ENCODE measurements around the gene LMBR1. TPM values are rescaled to one million over a fixed set of nuclear protein-coding genes. Genes with fewer than 3 reads are reported as not detected.

LMBR1 gene
- polyA plus RNA-seq, 3 donors = 14.8 to 24.4 (median 21.2) TPM

DNA sequence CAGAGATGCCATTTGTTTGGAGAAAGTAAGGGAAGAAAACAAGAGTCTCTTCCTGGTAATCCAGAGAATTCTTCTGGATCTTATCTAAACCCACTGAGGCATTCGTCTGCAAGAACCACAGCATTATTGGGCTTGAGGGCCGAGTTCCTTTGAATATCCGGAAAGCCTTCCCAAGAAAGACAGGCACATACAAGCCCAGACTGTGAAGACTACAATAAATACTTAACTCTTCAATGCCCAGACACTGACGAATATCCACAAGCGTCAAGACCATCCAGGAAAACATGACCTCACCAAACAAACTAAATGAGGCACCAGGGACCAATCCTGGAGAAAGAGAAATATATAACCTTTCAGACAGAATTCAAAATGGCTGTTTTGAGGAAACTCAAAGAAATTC lies 153.4 kb downstream of the LMBR1 start:
- Histone ChIP-seq H4K20me1 (ENCODE audit: insufficient read depth, low read length) (no peaks in the 10 kb centered on the region), H3K9me3 (replicated peaks in 1 of 2; ENCODE audit: control insufficient read depth in 1 of 2, insufficient read depth in 1 of 2, low read length in 2 of 2) (peaks cover 0 to 3% of the 10 kb centered on the region in 2 donors), H3K27ac (ENCODE audit: low read depth in 1 of 2, low read length in 2 of 2) (no peak overlapping the region), H3K4me3 (replicated peaks in 1 of 3; ENCODE audit: low read depth in 2 of 3, low read length in 3 of 3) (no peak overlapping the region), H3K79me2 (ENCODE audit: insufficient read depth, low read length) (no peaks in the 10 kb centered on the region), H3K27me3 (ENCODE audit: control insufficient read depth in 2 of 2, insufficient read depth in 2 of 2, low read length in 2 of 2) (no peaks in the 10 kb centered on the region), H3K4me1 (ENCODE audit: control insufficient read depth in 1 of 2, insufficient read depth in 2 of 2, low read length in 2 of 2) (no peaks in the 10 kb centered on the region), H2AFZ (ENCODE audit: insufficient read depth, low read depth, low read length, poor library complexity, severe bottlenecking) (no peak overlapping the region), H3K4me2 (replicated peaks; ENCODE audit: extremely low read depth, low read length, poor library complexity, severe bottlenecking) (no peak overlapping the region), H3K9ac (ENCODE audit: insufficient read depth, low read length, poor library complexity, severe bottlenecking) (no peak overlapping the region), H3K36me3 (replicated peaks in 1 of 2; ENCODE audit: control insufficient read depth in 1 of 2, insufficient read depth in 2 of 2, low read length in 2 of 2) (peaks cover 6 to 32% of the 10 kb centered on the region in 2 donors)
- Mint-ChIP-seq H3K9me3 (peaks cover 3 to 16% (median 7%) of the 10 kb centered on the region in 7 donors), H3K27me3 (ENCODE audit: low read depth in 3 of 3) (peaks cover 0 to 1% (median 0%) of the 10 kb centered on the region in 3 donors), H3K4me3 (no peak overlapping the region), H3K27ac (no peak overlapping the region), H3K4me1 (no peaks in the 10 kb centered on the region), H3K36me3 (peaks cover 43 to 49% of the 10 kb centered on the region in 2 donors)
- intact Hi-C loops (cut with micrococcal nuclease) = no loop called here
- 84% methylated on average over 3 of the region's 5 CpGs for WGBS (ENCODE audit: insufficient coverage)
- DNase-seq = no peak
- TF ChIP-seq, protein P1, sequence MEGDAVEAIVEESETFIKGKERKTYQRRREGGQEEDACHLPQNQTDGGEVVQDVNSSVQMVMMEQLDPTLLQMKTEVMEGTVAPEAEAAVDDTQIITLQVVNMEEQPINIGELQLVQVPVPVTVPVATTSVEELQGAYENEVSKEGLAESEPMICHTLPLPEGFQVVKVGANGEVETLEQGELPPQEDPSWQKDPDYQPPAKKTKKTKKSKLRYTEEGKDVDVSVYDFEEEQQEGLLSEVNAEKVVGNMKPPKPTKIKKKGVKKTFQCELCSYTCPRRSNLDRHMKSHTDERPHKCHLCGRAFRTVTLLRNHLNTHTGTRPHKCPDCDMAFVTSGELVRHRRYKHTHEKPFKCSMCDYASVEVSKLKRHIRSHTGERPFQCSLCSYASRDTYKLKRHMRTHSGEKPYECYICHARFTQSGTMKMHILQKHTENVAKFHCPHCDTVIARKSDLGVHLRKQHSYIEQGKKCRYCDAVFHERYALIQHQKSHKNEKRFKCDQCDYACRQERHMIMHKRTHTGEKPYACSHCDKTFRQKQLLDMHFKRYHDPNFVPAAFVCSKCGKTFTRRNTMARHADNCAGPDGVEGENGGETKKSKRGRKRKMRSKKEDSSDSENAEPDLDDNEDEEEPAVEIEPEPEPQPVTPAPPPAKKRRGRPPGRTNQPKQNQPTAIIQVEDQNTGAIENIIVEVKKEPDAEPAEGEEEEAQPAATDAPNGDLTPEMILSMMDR (IDR thresholded peaks at IDR 0.05) = no peak

DNA sequence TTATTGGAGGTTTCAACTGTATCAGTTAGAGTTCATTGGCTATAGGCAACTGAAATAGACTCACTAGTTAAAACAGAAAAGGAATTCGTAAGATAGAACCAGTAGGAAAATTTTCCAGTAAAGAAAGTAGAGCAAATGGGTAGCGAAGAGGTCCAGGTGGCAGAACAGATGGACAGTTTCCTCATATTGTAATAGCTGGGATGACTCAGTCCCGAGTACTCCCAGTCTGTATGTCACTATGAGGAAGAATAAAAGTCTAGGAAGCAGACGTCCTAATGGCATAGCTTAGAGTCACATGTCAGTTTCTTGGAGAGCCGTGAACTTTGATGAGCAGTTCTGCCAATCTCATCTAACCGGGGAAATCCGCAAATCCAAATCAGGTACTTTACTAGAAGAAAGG lies 157.1 kb downstream of the LMBR1 start:
- H3K4me1 ChIP-seq (ENCODE audit: control insufficient read depth in 1 of 2, insufficient read depth in 2 of 2, low read length in 2 of 2) = no peaks in the 10 kb centered on the region
- H3K27ac Mint-ChIP-seq = no peak overlapping the region
- 94% methylated on average over 3 of the region's 7 CpGs for WGBS (ENCODE audit: insufficient coverage)
- H3K4me1 Mint-ChIP-seq = no peaks in the 10 kb centered on the region
- H3K79me2 ChIP-seq (ENCODE audit: insufficient read depth, low read length) = no peaks in the 10 kb centered on the region
- no peak for DNase-seq
- H3K27me3 ChIP-seq (ENCODE audit: control insufficient read depth in 2 of 2, insufficient read depth in 2 of 2, low read length in 2 of 2) = no peaks in the 10 kb centered on the region
- no peak overlapping the region for H2AFZ ChIP-seq (ENCODE audit: insufficient read depth, low read depth, low read length, poor library complexity, severe bottlenecking)
- no peak overlapping the region for H3K4me2 ChIP-seq (replicated peaks; ENCODE audit: extremely low read depth, low read length, poor library complexity, severe bottlenecking)
- H3K27me3 Mint-ChIP-seq (ENCODE audit: low read depth in 3 of 3) = peaks cover 0 to 1% (median 0%) of the 10 kb centered on the region in 3 donors
- intact Hi-C loops (cut with micrococcal nuclease) = no loop called here
- peaks cover 21 to 62% of the 10 kb centered on the region in 2 donors for H3K36me3 ChIP-seq (replicated peaks in 1 of 2; ENCODE audit: control insufficient read depth in 1 of 2, insufficient read depth in 2 of 2, low read length in 2 of 2)
- H4K20me1 ChIP-seq (ENCODE audit: insufficient read depth, low read length) = no peaks in the 10 kb centered on the region
- TF ChIP-seq, protein P1 (IDR thresholded peaks at IDR 0.05) = no peak
- no peak overlapping the region for H3K4me3 Mint-ChIP-seq
- peaks cover 12 to 26% (median 17%) of the 10 kb centered on the region in 7 donors for H3K9me3 Mint-ChIP-seq
- no peak overlapping the region for H3K4me3 ChIP-seq (replicated peaks in 1 of 3; ENCODE audit: low read depth in 2 of 3, low read length in 3 of 3)
- no peak overlapping the region for H3K27ac ChIP-seq (ENCODE audit: low read depth in 1 of 2, low read length in 2 of 2)
- H3K9me3 ChIP-seq (replicated peaks in 1 of 2; ENCODE audit: control insufficient read depth in 1 of 2, insufficient read depth in 1 of 2, low read length in 2 of 2) = peaks cover 8 to 11% of the 10 kb centered on the region in 2 donors
- peaks cover 60 to 65% of the 10 kb centered on the region in 2 donors for H3K36me3 Mint-ChIP-seq
- no peak overlapping the region for H3K9ac ChIP-seq (ENCODE audit: insufficient read depth, low read length, poor library complexity, severe bottlenecking)

All from CD14-positive monocyte (primary cell).